GM23338 (cell line): Measurements from ENCODE around the gene PIK3R4. TPM values are rescaled to one million over a fixed set of nuclear protein-coding genes. Genes with fewer than 3 reads are reported as not detected.

ENCODE experiments used
- ATAC-seq: fragments of 200-7000 bp; cut with Tn5 transposase; 3 replicates; pipeline ENCODE4 v1.9.1; 2020
- DNase-seq: peaks from one replicate; pipeline ENCODE4 v3.0.0-alpha.2; 2015; ENCODE audit warnings: low spot score
- H2AFZ ChIP-seq: fragments of 200-600 bp; sonication (generic); 2 replicates; pipeline ENCODE4 v1.8.0; 2016; ENCODE audit warnings: antibody characterized with exemption, mild to moderate bottlenecking, moderate library complexity
- H3F3A ChIP-seq: fragments of 200-600 bp; sonication (generic); replicated peaks from 2 replicates; pipeline ENCODE4 v1.8.0; 2017; ENCODE audit warnings: antibody characterized with exemption, mixed run types, low read depth
- H3K27ac ChIP-seq: fragments of 200-600 bp; sonication (generic); 2 replicates; pipeline ENCODE4 v1.6.1; 2016; ENCODE audit warnings: low read depth
- H3K27me3 ChIP-seq: fragments of 200-600 bp; sonication (generic); 2 replicates; pipeline ENCODE4 v1.8.0; 2016; ENCODE audit warnings: mild to moderate bottlenecking, mixed run types, moderate library complexity; ENCODE audit not compliant: insufficient read depth
- H3K36me3 ChIP-seq: fragments of 200-600 bp; sonication (generic); 2 replicates; pipeline ENCODE4 v1.8.0; 2016; ENCODE audit warnings: mild to moderate bottlenecking; ENCODE audit not compliant: insufficient read depth
- H3K4me1 ChIP-seq: fragments of 200-600 bp; sonication (generic); 2 replicates; pipeline ENCODE4 v1.8.0; 2016; ENCODE audit warnings: mild to moderate bottlenecking, moderate library complexity; ENCODE audit not compliant: insufficient read depth
- H3K4me2 ChIP-seq: fragments of 200-600 bp; sonication (generic); 2 replicates; pipeline ENCODE4 v1.7.1; 2017; ENCODE audit warnings: mixed run types
- H3K4me3 ChIP-seq: fragments of 200-600 bp; sonication (generic); 2 replicates; pipeline ENCODE4 v1.6.1; 2016; ENCODE audit warnings: mixed run types
- H3K79me2 ChIP-seq: fragments of 200-600 bp; sonication (generic); replicated peaks from 2 replicates; pipeline ENCODE4 v1.8.0; 2017; ENCODE audit warnings: mild to moderate bottlenecking; ENCODE audit not compliant: insufficient read depth
- H3K9me2 ChIP-seq: fragments of 200-600 bp; sonication (generic); 2 replicates; pipeline ENCODE4 v1.8.0; 2017; ENCODE audit not compliant: insufficient read depth
- H4K20me1 ChIP-seq: fragments of 200-600 bp; sonication (generic); replicated peaks from 2 replicates; pipeline ENCODE4 v1.8.0; 2017; ENCODE audit warnings: mild to moderate bottlenecking; ENCODE audit not compliant: insufficient read depth
- H3K27ac Mint-ChIP-seq: 2 replicates; pipeline ENCODE4 v1.8.0; 2020; ENCODE audit warnings: inconsistent platforms, mild to moderate bottlenecking, moderate library complexity, mixed read lengths
- H3K27me3 Mint-ChIP-seq: 3 replicates; pipeline ENCODE4 v1.8.0; 2022; ENCODE audit warnings: low read depth, mild to moderate bottlenecking, moderate library complexity, mixed read lengths, inconsistent platforms; ENCODE audit not compliant: insufficient read depth, poor library complexity
- H3K36me3 Mint-ChIP-seq: 3 replicates; pipeline ENCODE4 v1.8.0; 2021; ENCODE audit warnings: low read depth, mild to moderate bottlenecking, inconsistent platforms, moderate library complexity, mixed read lengths
- H3K4me1 Mint-ChIP-seq: 3 replicates; pipeline ENCODE4 v1.8.0; 2020; ENCODE audit warnings: mild to moderate bottlenecking, inconsistent platforms, mixed read lengths
- H3K4me3 Mint-ChIP-seq: 3 replicates; pipeline ENCODE4 v1.8.0; 2021; ENCODE audit warnings: moderate library complexity, mild to moderate bottlenecking, inconsistent platforms, mixed read lengths
- H3K9me3 Mint-ChIP-seq: 3 replicates; pipeline ENCODE4 v1.8.0; 2020; ENCODE audit warnings: moderate library complexity, mild to moderate bottlenecking, inconsistent platforms, mixed read lengths
- CREB1 ChIP-seq: fragments of 250-450 bp; sonication (Bioruptor Pico); IDR thresholded peaks from 2 replicates; pipeline ENCODE4 v1.5.0; 2020; ENCODE audit warnings: low read depth, mild to moderate bottlenecking, moderate library complexity
- ETS1 ChIP-seq: IDR thresholded peaks from 2 replicates; pipeline ENCODE4 v1.6.1; 2016; ENCODE audit warnings: antibody characterized with exemption
- EZH2 ChIP-seq: fragments of 200-600 bp; sonication (generic); IDR thresholded peaks from one replicate; pipeline ENCODE4 v1.8.0; 2017; ENCODE audit warnings: antibody characterized with exemption, mild to moderate bottlenecking, low read depth; ENCODE audit not compliant: unreplicated experiment
- EZH2phosphoT487 ChIP-seq: fragments of 200-600 bp; sonication (generic); IDR thresholded peaks from one replicate; pipeline ENCODE4 v1.8.1; 2018; ENCODE audit warnings: antibody characterized with exemption; ENCODE audit not compliant: unreplicated experiment
- JUNB ChIP-seq: IDR thresholded peaks from one replicate; pipeline ENCODE4 v1.6.1; 2016; ENCODE audit warnings: antibody characterized with exemption; ENCODE audit not compliant: unreplicated experiment
- NANOG ChIP-seq: IDR thresholded peaks from 2 replicates; pipeline ENCODE4 v1.6.1; 2016; ENCODE audit warnings: antibody characterized with exemption, borderline replicate concordance
- POLR2AphosphoS5 ChIP-seq: IDR thresholded peaks from 2 replicates; pipeline ENCODE4 v1.6.1; 2016; ENCODE audit warnings: antibody characterized with exemption, low read depth
- STAT1 ChIP-seq: IDR thresholded peaks from one replicate; pipeline ENCODE4 v1.6.1; 2016; ENCODE audit warnings: antibody characterized with exemption; ENCODE audit not compliant: unreplicated experiment
- ZNF331 ChIP-seq: fragments of 250-450 bp; sonication (Bioruptor Pico); IDR thresholded peaks from 2 replicates; pipeline ENCODE4 v1.5.0; 2020; ENCODE audit warnings: low read depth, mild to moderate bottlenecking, moderate library complexity
- polyA plus RNA-seq: library from polyadenylated mRNA; unstranded; fragments of >200 nt; fragmentation: Nextera tagmentation; extraction: Ambion mirVana; gene quantifications from 2 replicates; pipeline ENCODE4 v1.2.1, GENCODE V29; 2016
- total RNA-seq: library from RNA; depleted of rRNA; stranded (reverse); fragments of >200 nt; shearing (Covaris generic); gene quantifications from 2 replicates; pipeline ENCODE4 v1.2.3, GENCODE V29; 2014
- TF ChIP-seq, protein P1 (sequence below), 2 experiments: fragments of 200-600 bp in 1 of 2; sonication (generic) in 1 of 2; conservative IDR thresholded peaks; 2 replicates each; pipeline versions ENCODE4 v1.5.1 to v1.6.1; 2016 to 2017; ENCODE audit warnings: antibody characterized with exemption in 2 of 2, low read depth in 2 of 2, mild to moderate bottlenecking in 2 of 2, moderate library complexity in 1 of 2
- TF ChIP-seq, protein P2 (sequence below): fragments of 250-450 bp; sonication (Bioruptor Pico); IDR thresholded peaks from 2 replicates; pipeline ENCODE4 v1.5.0; 2020; ENCODE audit warnings: mild to moderate bottlenecking, moderate library complexity

Gene PIK3R4
- total and polyA plus RNA-seq, 2 experiments from 2014 or later, result 48.8 to 65.1 TPM

- TF ChIP-seq, protein P1, sequence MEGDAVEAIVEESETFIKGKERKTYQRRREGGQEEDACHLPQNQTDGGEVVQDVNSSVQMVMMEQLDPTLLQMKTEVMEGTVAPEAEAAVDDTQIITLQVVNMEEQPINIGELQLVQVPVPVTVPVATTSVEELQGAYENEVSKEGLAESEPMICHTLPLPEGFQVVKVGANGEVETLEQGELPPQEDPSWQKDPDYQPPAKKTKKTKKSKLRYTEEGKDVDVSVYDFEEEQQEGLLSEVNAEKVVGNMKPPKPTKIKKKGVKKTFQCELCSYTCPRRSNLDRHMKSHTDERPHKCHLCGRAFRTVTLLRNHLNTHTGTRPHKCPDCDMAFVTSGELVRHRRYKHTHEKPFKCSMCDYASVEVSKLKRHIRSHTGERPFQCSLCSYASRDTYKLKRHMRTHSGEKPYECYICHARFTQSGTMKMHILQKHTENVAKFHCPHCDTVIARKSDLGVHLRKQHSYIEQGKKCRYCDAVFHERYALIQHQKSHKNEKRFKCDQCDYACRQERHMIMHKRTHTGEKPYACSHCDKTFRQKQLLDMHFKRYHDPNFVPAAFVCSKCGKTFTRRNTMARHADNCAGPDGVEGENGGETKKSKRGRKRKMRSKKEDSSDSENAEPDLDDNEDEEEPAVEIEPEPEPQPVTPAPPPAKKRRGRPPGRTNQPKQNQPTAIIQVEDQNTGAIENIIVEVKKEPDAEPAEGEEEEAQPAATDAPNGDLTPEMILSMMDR (conservative IDR thresholded peaks at IDR 0.05; ENCODE audit: low read depth in 2 of 2), result no peak
- TF ChIP-seq EZH2phosphoT487, result no peak
- TF ChIP-seq STAT1, result no peak
These were observed 91.7 kb downstream of the PIK3R4 start (continued) for GRCh38 chr3:130654921-130655320.

DNA sequence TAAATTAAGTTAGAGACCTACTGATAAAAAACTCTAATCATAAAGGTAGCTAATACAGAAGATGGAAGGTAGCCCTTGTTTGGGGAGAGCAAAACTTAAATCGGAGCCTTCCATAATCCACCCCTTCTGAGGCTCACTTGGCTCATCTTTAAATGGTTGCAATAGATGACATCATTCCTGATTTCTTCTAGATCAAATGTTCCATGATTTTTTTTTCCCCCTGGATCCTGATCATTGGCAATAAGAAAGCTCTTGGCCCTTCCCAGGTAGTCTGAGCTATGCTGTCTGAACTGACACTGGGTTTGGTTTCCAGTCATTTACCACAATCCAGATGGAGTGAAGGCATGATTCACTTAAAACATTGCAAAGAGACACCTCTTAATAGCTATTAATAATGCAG lies 92.5 kb downstream of the PIK3R4 start:
- H3K4me1 ChIP-seq, result no peaks in the 10 kb centered on the region
- 0 out of 3 replicates have a peak, but pooled peaks cover 4% of the 10 kb centered on the region for H3K9me3 Mint-ChIP-seq
- no peaks in the 10 kb centered on the region for H3K79me2 ChIP-seq
- no peak overlapping the region for H2AFZ ChIP-seq
- no peak overlapping the region for H3K4me3 Mint-ChIP-seq
- H3K27me3 Mint-ChIP-seq, result no peaks in the 10 kb centered on the region
- H3K4me2 ChIP-seq, result no peak overlapping the region
- DNase-seq (no peak), ATAC-seq (no peak)
- no peaks in the 10 kb centered on the region for H3K27me3 ChIP-seq
- peaks cover 4% of the 10 kb centered on the region; the same call in 2 of the 3 replicates for H3K4me1 Mint-ChIP-seq
- H3K27ac ChIP-seq, result no peak overlapping the region
- no peak overlapping the region for H3K4me3 ChIP-seq
- peaks cover 14% of the 10 kb centered on the region for H3K36me3 Mint-ChIP-seq
- H3K27ac Mint-ChIP-seq, result no peak overlapping the region
- no peaks in the 10 kb centered on the region for H3K9me2 ChIP-seq
- H4K20me1 ChIP-seq, result no peaks in the 10 kb centered on the region; the same call in 1 of the 2 replicates
- no peaks in the 10 kb centered on the region for H3K36me3 ChIP-seq
- H3F3A ChIP-seq, result no peaks in the 10 kb centered on the region
- no peak for TF ChIP-seq NANOG
- TF ChIP-seq ETS1, result no peak
- no peak for TF ChIP-seq CREB1 (CRISPR knock-in tag)
- no peak for TF ChIP-seq POLR2AphosphoS5
- TF ChIP-seq EZH2phosphoT487, result no peak
- TF ChIP-seq, protein P1 (conservative IDR thresholded peaks at IDR 0.05; ENCODE audit: low read depth in 2 of 2), result no peak
- no peak for TF ChIP-seq ZNF331
- TF ChIP-seq EZH2, result no peak
- no peak for TF ChIP-seq JUNB
- TF ChIP-seq STAT1, result no peak
- TF ChIP-seq, protein P2, sequence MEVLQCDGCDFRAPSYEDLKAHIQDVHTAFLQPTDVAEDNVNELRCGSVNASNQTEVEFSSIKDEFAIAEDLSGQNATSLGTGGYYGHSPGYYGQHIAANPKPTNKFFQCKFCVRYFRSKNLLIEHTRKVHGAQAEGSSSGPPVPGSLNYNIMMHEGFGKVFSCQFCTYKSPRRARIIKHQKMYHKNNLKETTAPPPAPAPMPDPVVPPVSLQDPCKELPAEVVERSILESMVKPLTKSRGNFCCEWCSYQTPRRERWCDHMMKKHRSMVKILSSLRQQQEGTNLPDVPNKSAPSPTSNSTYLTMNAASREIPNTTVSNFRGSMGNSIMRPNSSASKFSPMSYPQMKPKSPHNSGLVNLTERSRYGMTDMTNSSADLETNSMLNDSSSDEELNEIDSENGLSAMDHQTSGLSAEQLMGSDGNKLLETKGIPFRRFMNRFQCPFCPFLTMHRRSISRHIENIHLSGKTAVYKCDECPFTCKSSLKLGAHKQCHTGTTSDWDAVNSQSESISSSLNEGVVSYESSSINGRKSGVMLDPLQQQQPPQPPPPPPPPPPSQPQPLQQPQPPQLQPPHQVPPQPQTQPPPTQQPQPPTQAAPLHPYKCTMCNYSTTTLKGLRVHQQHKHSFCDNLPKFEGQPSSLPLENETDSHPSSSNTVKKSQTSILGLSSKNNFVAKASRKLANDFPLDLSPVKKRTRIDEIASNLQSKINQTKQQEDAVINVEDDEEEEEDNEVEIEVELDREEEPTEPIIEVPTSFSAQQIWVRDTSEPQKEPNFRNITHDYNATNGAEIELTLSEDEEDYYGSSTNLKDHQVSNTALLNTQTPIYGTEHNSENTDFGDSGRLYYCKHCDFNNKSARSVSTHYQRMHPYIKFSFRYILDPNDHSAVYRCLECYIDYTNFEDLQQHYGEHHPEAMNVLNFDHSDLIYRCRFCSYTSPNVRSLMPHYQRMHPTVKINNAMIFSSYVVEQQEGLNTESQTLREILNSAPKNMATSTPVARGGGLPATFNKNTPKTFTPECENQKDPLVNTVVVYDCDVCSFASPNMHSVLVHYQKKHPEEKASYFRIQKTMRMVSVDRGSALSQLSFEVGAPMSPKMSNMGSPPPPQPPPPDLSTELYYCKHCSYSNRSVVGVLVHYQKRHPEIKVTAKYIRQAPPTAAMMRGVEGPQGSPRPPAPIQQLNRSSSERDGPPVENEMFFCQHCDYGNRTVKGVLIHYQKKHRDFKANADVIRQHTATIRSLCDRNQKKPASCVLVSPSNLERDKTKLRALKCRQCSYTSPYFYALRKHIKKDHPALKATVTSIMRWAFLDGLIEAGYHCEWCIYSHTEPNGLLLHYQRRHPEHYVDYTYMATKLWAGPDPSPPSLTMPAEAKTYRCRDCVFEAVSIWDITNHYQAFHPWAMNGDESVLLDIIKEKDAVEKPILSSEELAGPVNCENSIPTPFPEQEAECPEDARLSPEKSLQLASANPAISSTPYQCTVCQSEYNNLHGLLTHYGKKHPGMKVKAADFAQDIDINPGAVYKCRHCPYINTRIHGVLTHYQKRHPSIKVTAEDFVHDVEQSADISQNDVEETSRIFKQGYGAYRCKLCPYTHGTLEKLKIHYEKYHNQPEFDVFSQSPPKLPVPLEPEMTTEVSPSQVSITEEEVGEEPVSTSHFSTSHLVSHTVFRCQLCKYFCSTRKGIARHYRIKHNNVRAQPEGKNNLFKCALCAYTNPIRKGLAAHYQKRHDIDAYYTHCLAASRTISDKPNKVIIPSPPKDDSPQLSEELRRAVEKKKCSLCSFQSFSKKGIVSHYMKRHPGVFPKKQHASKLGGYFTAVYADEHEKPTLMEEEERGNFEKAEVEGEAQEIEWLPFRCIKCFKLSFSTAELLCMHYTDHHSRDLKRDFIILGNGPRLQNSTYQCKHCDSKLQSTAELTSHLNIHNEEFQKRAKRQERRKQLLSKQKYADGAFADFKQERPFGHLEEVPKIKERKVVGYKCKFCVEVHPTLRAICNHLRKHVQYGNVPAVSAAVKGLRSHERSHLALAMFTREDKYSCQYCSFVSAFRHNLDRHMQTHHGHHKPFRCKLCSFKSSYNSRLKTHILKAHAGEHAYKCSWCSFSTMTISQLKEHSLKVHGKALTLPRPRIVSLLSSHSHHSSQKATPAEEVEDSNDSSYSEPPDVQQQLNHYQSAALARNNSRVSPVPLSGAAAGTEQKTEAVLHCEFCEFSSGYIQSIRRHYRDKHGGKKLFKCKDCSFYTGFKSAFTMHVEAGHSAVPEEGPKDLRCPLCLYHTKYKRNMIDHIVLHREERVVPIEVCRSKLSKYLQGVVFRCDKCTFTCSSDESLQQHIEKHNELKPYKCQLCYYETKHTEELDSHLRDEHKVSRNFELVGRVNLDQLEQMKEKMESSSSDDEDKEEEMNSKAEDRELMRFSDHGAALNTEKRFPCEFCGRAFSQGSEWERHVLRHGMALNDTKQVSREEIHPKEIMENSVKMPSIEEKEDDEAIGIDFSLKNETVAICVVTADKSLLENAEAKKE (CRISPR knock-in tag), result no peak
